ENCODE data around the gene BBC3.

DNA sequence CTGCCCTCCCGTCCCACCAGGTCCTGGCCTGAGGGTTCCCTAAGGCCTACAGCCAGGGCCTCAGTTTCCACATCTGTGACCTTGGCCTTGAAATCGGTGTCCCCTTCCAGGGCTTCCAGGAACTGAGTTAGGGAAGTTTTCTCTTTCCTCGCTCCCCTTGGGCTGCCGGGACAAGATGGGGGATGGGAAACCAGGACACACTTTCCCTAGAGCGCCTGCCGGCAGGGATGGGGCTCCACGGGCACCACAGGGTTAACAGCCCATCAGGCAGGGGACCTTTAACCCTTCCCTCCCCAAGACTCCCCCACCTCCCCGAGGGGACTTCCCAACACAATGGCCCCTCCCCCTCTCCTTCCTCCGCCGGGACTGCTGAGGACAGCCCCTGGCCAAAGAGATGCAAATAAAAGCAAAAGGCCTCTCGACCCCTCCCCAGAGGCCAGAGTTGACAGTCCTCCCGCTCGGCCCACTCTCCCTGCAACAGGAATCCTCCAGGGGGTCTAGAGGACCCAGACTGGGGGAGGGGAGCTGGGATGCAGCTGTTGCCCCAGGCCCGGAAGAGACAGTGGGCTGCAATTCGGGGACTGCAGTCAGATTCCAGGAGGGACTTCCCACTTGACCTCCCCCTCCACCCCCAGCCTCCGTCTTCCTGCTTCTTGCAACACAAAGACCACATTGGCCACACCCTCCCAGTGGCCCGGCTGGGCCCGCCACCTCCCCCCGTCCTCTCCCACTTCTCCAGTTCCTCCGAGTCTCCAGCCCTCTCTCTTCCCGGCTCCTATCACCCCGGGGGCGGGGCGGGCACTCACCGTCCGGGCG, 3.4 kb downstream of the BBC3 start:
- TF ChIP-seq, protein P1, sequence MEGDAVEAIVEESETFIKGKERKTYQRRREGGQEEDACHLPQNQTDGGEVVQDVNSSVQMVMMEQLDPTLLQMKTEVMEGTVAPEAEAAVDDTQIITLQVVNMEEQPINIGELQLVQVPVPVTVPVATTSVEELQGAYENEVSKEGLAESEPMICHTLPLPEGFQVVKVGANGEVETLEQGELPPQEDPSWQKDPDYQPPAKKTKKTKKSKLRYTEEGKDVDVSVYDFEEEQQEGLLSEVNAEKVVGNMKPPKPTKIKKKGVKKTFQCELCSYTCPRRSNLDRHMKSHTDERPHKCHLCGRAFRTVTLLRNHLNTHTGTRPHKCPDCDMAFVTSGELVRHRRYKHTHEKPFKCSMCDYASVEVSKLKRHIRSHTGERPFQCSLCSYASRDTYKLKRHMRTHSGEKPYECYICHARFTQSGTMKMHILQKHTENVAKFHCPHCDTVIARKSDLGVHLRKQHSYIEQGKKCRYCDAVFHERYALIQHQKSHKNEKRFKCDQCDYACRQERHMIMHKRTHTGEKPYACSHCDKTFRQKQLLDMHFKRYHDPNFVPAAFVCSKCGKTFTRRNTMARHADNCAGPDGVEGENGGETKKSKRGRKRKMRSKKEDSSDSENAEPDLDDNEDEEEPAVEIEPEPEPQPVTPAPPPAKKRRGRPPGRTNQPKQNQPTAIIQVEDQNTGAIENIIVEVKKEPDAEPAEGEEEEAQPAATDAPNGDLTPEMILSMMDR (IDR thresholded peaks at IDR 0.05) = no peak
- TF ChIP-seq POLR2A (IDR thresholded peaks at IDR 0.05) = peak; percentile 20 to 51 (median 45)

All from body of pancreas (tissue), 4 donors.